Left renal cortex interstitium (tissue), 4 donors: ENCODE results near the gene SDC3. TPM values are rescaled to one million over a fixed set of nuclear protein-coding genes. Genes with fewer than 3 reads are reported as not detected.

Source experiments
- DNase-seq, 4 donors: peaks; one replicate each; pipeline ENCODE4 v3.0.0-alpha.2; 2013; ENCODE audit warnings: low read depth in 4 of 4, low spot score in 2 of 4, missing footprints in 1 of 4
- polyA plus RNA-seq, 4 donors: library from polyadenylated mRNA; unstranded; fragments of 120-200 nt; gene quantifications; one replicate each; pipeline ENCODE4 v1.2.1, GENCODE V29; 2013; ENCODE audit not compliant: insufficient read length in 4 of 4

The SDC3 gene
- polyA plus RNA-seq, 4 donors: 23.4 to 35.4 (median 29.0) TPM

GRCh38 chr1:30929135-30929889 lies 20.8 kb upstream of the SDC3 start:
- no peak for DNase-seq

- DNase-seq: no peak
Observed at GRCh38 chr1:30928789-30929134, 20.2 kb upstream of the SDC3 start.

- DNase-seq: no peak
Observed at GRCh38 chr1:30928171-30928570, 19.6 kb upstream of the SDC3 start.

- no peak for DNase-seq
Observed at GRCh38 chr1:30927448-30927847, 18.9 kb upstream of the SDC3 start.

- DNase-seq: no peak
Observed at GRCh38 chr1:30923597-30923996, 15.0 kb upstream of the SDC3 start.

- no peak for DNase-seq
Observed at GRCh38 chr1:30920827-30921226, 12.3 kb upstream of the SDC3 start.

- DNase-seq: no peak
Observed at GRCh38 chr1:30919025-30919881, 10.7 kb upstream of the SDC3 start.

GRCh38 chr1:30916296-30916695 lies 7.7 kb upstream of the SDC3 start:
- DNase-seq: no peak

GRCh38 chr1:30915491-30916230 lies 7.1 kb upstream of the SDC3 start:
- DNase-seq: no peak

GRCh38 chr1:30914931-30915330 lies 6.4 kb upstream of the SDC3 start:
- DNase-seq: no peak

- DNase-seq: no peak
Observed at GRCh38 chr1:30914587-30914922, 6.0 kb upstream of the SDC3 start.

GRCh38 chr1:30912913-30913652 lies 4.5 kb upstream of the SDC3 start:
- DNase-seq: no peak

GRCh38 chr1:30912224-30912623 lies 3.7 kb upstream of the SDC3 start:
- DNase-seq: no peak

- DNase-seq: peak; percentile 48 to 80 (median 58)
Observed at GRCh38 chr1:30911059-30911954, 2.7 kb upstream of the SDC3 start.

- no peak for DNase-seq
Observed at GRCh38 chr1:30909365-30910068, 959 bp upstream of the SDC3 start.

- no peak for DNase-seq
Observed at GRCh38 chr1:30908316-30908695, 252 bp downstream of the SDC3 start.

GRCh38 chr1:30907481-30908315 lies 860 bp downstream of the SDC3 start:
- no peak for DNase-seq
